Colonic mucosa (tissue), 4 donors: ENCODE measurements around the gene TPRX2. TPM values are rescaled to one million over a fixed set of nuclear protein-coding genes. Genes with fewer than 3 reads are reported as not detected.
"Not testable (repeated sequence)": the region's sequence is repeated elsewhere in the genome, so short reads cannot be mapped to it uniquely, and the experiment has no call there.

ENCODE experiments used
- DNase-seq: peaks from one replicate; pipeline ENCODE4 v3.0.0-alpha.2; 2020
- H3K27ac ChIP-seq: fragments of 200-600 bp; one replicate; pipeline ENCODE4 v1.8.0; 2021
- H3K27me3 ChIP-seq: fragments of 200-600 bp; one replicate; pipeline ENCODE4 v1.8.0; 2021
- H3K36me3 ChIP-seq: fragments of 200-600 bp; one replicate; pipeline ENCODE4 v1.8.0; 2021
- H3K4me1 ChIP-seq: fragments of 200-600 bp; one replicate; pipeline ENCODE4 v1.8.0; 2021; ENCODE audit warnings: mild to moderate bottlenecking
- H3K4me3 ChIP-seq: fragments of 200-600 bp; one replicate; pipeline ENCODE4 v1.8.0; 2021
- H3K9ac ChIP-seq, 2 donors: one replicate each; pipeline ENCODE4 v1.7.0; 2013; ENCODE audit warnings: control low read depth in 2 of 2, low read depth in 2 of 2, low read length in 2 of 2
- H3K9me3 ChIP-seq: fragments of 200-600 bp; one replicate; pipeline ENCODE4 v1.8.0; 2021
- CTCF ChIP-seq: fragments of 200-600 bp; IDR thresholded peaks from one replicate; pipeline ENCODE4 v1.8.0; 2022; ENCODE audit warnings: antibody characterized with exemption, mild to moderate bottlenecking
- intact Hi-C: fragments of 100-400 bp; cut with DNase I; formaldehyde crosslinking; loops from one replicate; pipeline ENCODE4 v1.14.1; 2022
- total RNA-seq, 2 donors: library from RNA; stranded (reverse); fragmentation: NEBNext Ultra II Directional in 1 of 2; extraction: Animal tissue kit (Norgen Biotek cat#: 25700) in 1 of 2; gene quantifications; one replicate each; pipeline ENCODE4 v1.2.1, GENCODE V29; 2021
- donor health status: healthy.
- donor health status: DM: no; HTN: no; CAD: no.
- donor health status: DM: no; HTN: no; CAD: no.

The TPRX2 gene
- total RNA-seq: not detected

GRCh38 chr19:47858646-47859285, at the start of gene TPRX2:
Gene TPRX2, plus strand, starts transcription at chr19:47859235. Its CDS starts 12 bp downstream, at chr19:47859247.
- H3K9ac ChIP-seq, H3K9me3 ChIP-seq, H3K27ac ChIP-seq, H3K4me1 ChIP-seq, H3K27me3 ChIP-seq, H3K36me3 ChIP-seq, DNase-seq, H3K4me3 ChIP-seq, intact Hi-C loops: not testable (repeated sequence)

GRCh38 chr19:47813304-47813994, 45.6 kb upstream of the TPRX2 start:
- Histone ChIP-seq H3K27me3 (no peaks in the 10 kb centered on the region), H3K4me3 (no peak overlapping the region), H3K4me1 (no peaks in the 10 kb centered on the region), H3K36me3 (no peaks in the 10 kb centered on the region), H3K9ac (no peak overlapping the region), H3K9me3 (no peaks in the 10 kb centered on the region), H3K27ac (no peak overlapping the region)
- peak; percentile 86 for DNase-seq
- intact Hi-C loops: loop anchor here (5.0 kb wide), 1 partner anchor 49 kb away; no protein-coding TSS in a partner anchor
- peak; percentile 42 for TF ChIP-seq CTCF

GRCh38 chr19:47813995-47814328, 45.1 kb upstream of the TPRX2 start:
- Histone ChIP-seq H3K9ac (no peak overlapping the region), H3K4me3 (no peak overlapping the region), H3K27me3 (no peaks in the 10 kb centered on the region), H3K9me3 (no peaks in the 10 kb centered on the region), H3K4me1 (no peaks in the 10 kb centered on the region), H3K27ac (no peak overlapping the region), H3K36me3 (no peaks in the 10 kb centered on the region)
- TF ChIP-seq CTCF: peak; percentile 18
- no peak for DNase-seq
- intact Hi-C loops: loop anchor here (5.0 kb wide), 1 partner anchor 48 kb away; no protein-coding TSS in a partner anchor

GRCh38 chr19:47816270-47816669, 42.8 kb upstream of the TPRX2 start:
- H3K9me3 ChIP-seq, H3K27ac ChIP-seq, intact Hi-C loops, DNase-seq, H3K4me3 ChIP-seq, H3K27me3 ChIP-seq, H3K4me1 ChIP-seq, H3K36me3 ChIP-seq, H3K9ac ChIP-seq: not testable (repeated sequence)

- H3K9ac ChIP-seq, H3K27ac ChIP-seq, H3K36me3 ChIP-seq, intact Hi-C loops, H3K4me3 ChIP-seq, H3K27me3 ChIP-seq, H3K4me1 ChIP-seq, DNase-seq, H3K9me3 ChIP-seq: not testable (repeated sequence)
Measured at GRCh38 chr19:47818221-47818620, 40.8 kb upstream of the TPRX2 start.

- H3K27ac ChIP-seq: no peak overlapping the region
- H3K9me3 ChIP-seq: no peaks in the 10 kb centered on the region
- no peaks in the 10 kb centered on the region for H3K4me1 ChIP-seq
- no peak overlapping the region for H3K9ac ChIP-seq
- no peaks in the 10 kb centered on the region for H3K27me3 ChIP-seq
- DNase-seq: no peak
- H3K4me3 ChIP-seq: no peak overlapping the region
- TF ChIP-seq CTCF: no peak
- intact Hi-C loops: no loop called here
- H3K36me3 ChIP-seq: no peaks in the 10 kb centered on the region
Measured at GRCh38 chr19:47819858-47820257, 39.2 kb upstream of the TPRX2 start.

- H3K36me3 ChIP-seq: no peaks in the 10 kb centered on the region
- no peak overlapping the region for H3K9ac ChIP-seq
- H3K4me1 ChIP-seq: no peaks in the 10 kb centered on the region
- TF ChIP-seq CTCF: no peak
- H3K27ac ChIP-seq: no peak overlapping the region
- no peak overlapping the region for H3K4me3 ChIP-seq
- intact Hi-C loops: no loop called here
- no peak for DNase-seq
- H3K27me3 ChIP-seq: no peaks in the 10 kb centered on the region
- H3K9me3 ChIP-seq: no peaks in the 10 kb centered on the region
Measured at GRCh38 chr19:47820410-47820809, 38.6 kb upstream of the TPRX2 start.
